H1 (cell line): ENCODE measurements around the gene ABHD17B. TPM values are rescaled to one million over a fixed set of nuclear protein-coding genes. Genes with fewer than 3 reads are reported as not detected.
A peak's percentile ranks its signal among the peaks of the same experiment; 100 is the strongest.

ENCODE experiments used
- CTCF ChIA-PET: fragments of 300-600 bp; sonication (Branson Sonifier 250); formaldehyde crosslinking; loops from one replicate; lab custom pipeline; 2021; ENCODE audit not compliant: partially characterized antibody; lab: Charles Lee
- POLR2A ChIA-PET: fragments of 300-600 bp; sonication (Branson Sonifier 250); formaldehyde crosslinking; loops from one replicate; lab custom pipeline; 2021; ENCODE audit warnings: inconsistent platforms; ENCODE audit not compliant: partially characterized antibody; lab: Charles Lee
- DNase-seq, 2 experiments: peaks; one replicate each; pipeline versions ENCODE4 v3.0.0 to v3.0.0-alpha.2; 2010 to 2022; ENCODE audit warnings: low spot score in 2 of 2, low read depth in 1 of 2, mixed read lengths in 1 of 2
- FAIRE-seq: peaks from 2 replicates; lab custom pipeline; 2011; peaks lifted over from hg19 to GRCh38; lab: Jason Lieb, UNC
- H2AFZ ChIP-seq: 2 replicates; pipeline ENCODE4 v1.8.1; 2012; ENCODE audit warnings: low read length, inconsistent platforms
- H2AK5ac ChIP-seq: 2 replicates; pipeline ENCODE4 v1.6.1; 2013; ENCODE audit warnings: low read depth, low read length
- H2BK120ac ChIP-seq: replicated peaks from 2 replicates; pipeline ENCODE3; 2013; ENCODE audit warnings: low read depth, low read length, inconsistent platforms
- H2BK12ac ChIP-seq: 2 replicates; pipeline ENCODE4 v1.6.1; 2013; ENCODE audit warnings: low read depth, low read length
- H2BK15ac ChIP-seq: 2 replicates; pipeline ENCODE4 v1.6.1; 2013; ENCODE audit warnings: low read length
- H2BK20ac ChIP-seq: 2 replicates; pipeline ENCODE4 v1.6.1; 2013; ENCODE audit warnings: low read length
- H2BK5ac ChIP-seq: 2 replicates; pipeline ENCODE4 v1.6.1; 2013; ENCODE audit warnings: low read depth, low read length
- H3K14ac ChIP-seq: 2 replicates; pipeline ENCODE4 v1.6.1; 2013; ENCODE audit warnings: inconsistent platforms; ENCODE audit not compliant: insufficient read length
- H3K18ac ChIP-seq: 2 replicates; pipeline ENCODE4 v1.6.1; 2013; ENCODE audit warnings: low read length; ENCODE audit errors: extremely low read depth
- H3K23ac ChIP-seq: 2 replicates; pipeline ENCODE4 v1.6.1; 2013; ENCODE audit warnings: inconsistent platforms; ENCODE audit not compliant: insufficient read length
- H3K23me2 ChIP-seq: 2 replicates; pipeline ENCODE4 v1.6.1; 2013; ENCODE audit warnings: low read depth, low read length
- H3K27ac ChIP-seq: 2 replicates; pipeline ENCODE4 v1.6.1; 2011; ENCODE audit warnings: low read depth, low read length, inconsistent platforms
- H3K27me3 ChIP-seq, 4 experiments: replicated peaks in 1 of 4; 1 replicate in 1 of 4; 2 replicates in 3 of 4; pipeline versions ENCODE4 v1.6.1 to v1.8.1; 2011 to 2013; ENCODE audit warnings: low read length in 3 of 4, mild to moderate bottlenecking in 3 of 4, inconsistent platforms in 2 of 4, mixed read lengths in 2 of 4, moderate library complexity in 1 of 4; ENCODE audit not compliant: control insufficient read depth in 3 of 4, insufficient read depth in 3 of 4; ENCODE audit errors: extremely low read depth in 1 of 4
- H3K36me3 ChIP-seq, 4 experiments: 2 replicates each; pipeline versions ENCODE4 v1.6.1 to v1.8.1; 2011 to 2013; ENCODE audit warnings: mild to moderate bottlenecking in 4 of 4, low read length in 3 of 4, moderate library complexity in 2 of 4, control low read depth in 1 of 4, inconsistent platforms in 1 of 4; ENCODE audit not compliant: insufficient read depth in 4 of 4, control insufficient read depth in 2 of 4
- H3K4ac ChIP-seq: replicated peaks from 2 replicates; pipeline ENCODE3; 2013; ENCODE audit warnings: low read length, low read depth, mixed read lengths, inconsistent platforms; ENCODE audit not compliant: insufficient read length
- H3K4me1 ChIP-seq, 4 experiments: replicated peaks in 1 of 4; 1 replicate in 1 of 4; 2 replicates in 3 of 4; pipeline versions ENCODE4 v1.6.1 to v1.8.1; 2011 to 2013; ENCODE audit warnings: low read length in 3 of 4, inconsistent platforms in 2 of 4, mixed read lengths in 1 of 4; ENCODE audit not compliant: insufficient read depth in 4 of 4, control insufficient read depth in 3 of 4
- H3K4me2 ChIP-seq, 2 experiments: 2 replicates each; pipeline versions ENCODE4 v1.6.1 to v1.8.1; 2011 to 2013; ENCODE audit warnings: low read depth in 2 of 2, low read length in 2 of 2, control low read depth in 1 of 2, inconsistent platforms in 1 of 2, mild to moderate bottlenecking in 1 of 2; ENCODE audit not compliant: insufficient read depth in 1 of 2
- H3K4me3 ChIP-seq, 4 experiments: fragments of 200-600, 300-600 bp in 1 of 4; sonication (generic), shearing (Covaris generic), sonication (Bioruptor Twin) in 1 of 4; 2 replicates each; pipeline versions ENCODE4 v1.5.1 to v1.8.1; 2011 to 2016; ENCODE audit warnings: low read length in 4 of 4, low read depth in 3 of 4, control low read depth in 2 of 4, inconsistent platforms in 2 of 4, mild to moderate bottlenecking in 2 of 4, mixed read lengths in 1 of 4, moderate library complexity in 1 of 4; ENCODE audit not compliant: insufficient read depth in 2 of 4; ENCODE audit errors: extremely low read depth in 1 of 4
- H3K56ac ChIP-seq: replicated peaks from 2 replicates; pipeline ENCODE3; 2013; ENCODE audit warnings: low read depth, mild to moderate bottlenecking, mixed read lengths, low read length, inconsistent platforms; ENCODE audit not compliant: insufficient read length
- H3K79me1 ChIP-seq: 2 replicates; pipeline ENCODE4 v1.6.1; 2013; ENCODE audit warnings: low read depth, low read length, control low read depth
- H3K79me2 ChIP-seq, 2 experiments: 2 replicates each; pipeline versions ENCODE4 v1.6.1 to v1.8.1; 2012 to 2013; ENCODE audit warnings: low read length in 2 of 2, mild to moderate bottlenecking in 2 of 2, inconsistent platforms in 1 of 2; ENCODE audit not compliant: insufficient read depth in 2 of 2, control insufficient read depth in 1 of 2
- H3K9ac ChIP-seq, 4 experiments: replicated peaks in 1 of 4; 1 replicate in 1 of 4; 2 replicates in 3 of 4; pipeline versions ENCODE4 v1.6.1 to v1.8.1; 2011 to 2013; ENCODE audit warnings: low read depth in 3 of 4, low read length in 3 of 4, control low read depth in 2 of 4, mild to moderate bottlenecking in 2 of 4, moderate library complexity in 2 of 4, inconsistent platforms in 1 of 4; ENCODE audit errors: extremely low read depth in 1 of 4
- H3K9me3 ChIP-seq, 2 experiments: 2 replicates each; pipeline versions ENCODE4 v1.6.1 to v1.8.1; 2012 to 2013; ENCODE audit warnings: mild to moderate bottlenecking in 2 of 2, moderate library complexity in 2 of 2, control low read depth in 1 of 2, inconsistent platforms in 1 of 2, low read depth in 1 of 2, low read length in 1 of 2, mixed read lengths in 1 of 2; ENCODE audit not compliant: insufficient read depth in 2 of 2
- H4K20me1 ChIP-seq, 2 experiments: replicated peaks in 1 of 2; 2 replicates each; pipeline versions ENCODE3 to v1.8.1; 2011 to 2013; ENCODE audit warnings: inconsistent platforms in 2 of 2, low read length in 2 of 2, mild to moderate bottlenecking in 1 of 2; ENCODE audit not compliant: insufficient read depth in 2 of 2, control insufficient read depth in 1 of 2
- H4K5ac ChIP-seq: 2 replicates; pipeline ENCODE4 v1.6.1; 2013; ENCODE audit warnings: low read length, low read depth, mixed read lengths, inconsistent platforms; ENCODE audit not compliant: insufficient read length
- H4K8ac ChIP-seq: 2 replicates; pipeline ENCODE4 v1.8.0; 2013; ENCODE audit warnings: mild to moderate bottlenecking, moderate library complexity, low read length, inconsistent platforms; ENCODE audit not compliant: insufficient read depth; ENCODE audit errors: extremely low read depth
- H4K91ac ChIP-seq: replicated peaks from 2 replicates; pipeline ENCODE3; 2013; ENCODE audit warnings: low read length, mixed read lengths, inconsistent platforms; ENCODE audit not compliant: insufficient read length
- ASH2L ChIP-seq: fragments of 200-600, 300-600 bp; sonication (generic); IDR thresholded peaks from one replicate; pipeline ENCODE4 v1.7.1; 2017; ENCODE audit warnings: low read length
- ATF3 ChIP-seq: IDR thresholded peaks from 2 replicates; pipeline ENCODE4 v1.6.1; 2011; ENCODE audit warnings: low read depth, mild to moderate bottlenecking, low read length; ENCODE audit not compliant: insufficient read depth
- CHD2 ChIP-seq: IDR thresholded peaks from 2 replicates; pipeline ENCODE4 v1.6.1; 2012; ENCODE audit warnings: low read length, improper control_type of control experiment
- CTBP2 ChIP-seq: IDR thresholded peaks from 2 replicates; pipeline ENCODE4 v1.7.0; 2011; ENCODE audit warnings: borderline replicate concordance, mild to moderate bottlenecking, moderate library complexity, mixed read lengths, low read length; ENCODE audit not compliant: insufficient read depth, insufficient read length
- E2F6 ChIP-seq: IDR thresholded peaks from 2 replicates; pipeline ENCODE4 v1.6.1; 2012; ENCODE audit warnings: inconsistent platforms
- EGR1 ChIP-seq: IDR thresholded peaks from 2 replicates; pipeline ENCODE4 v1.6.1; 2011; ENCODE audit warnings: low read depth, low read length, borderline replicate concordance
- EP300 ChIP-seq, 2 experiments: IDR thresholded peaks; 1 replicate in 1 of 2; 2 replicates in 1 of 2; pipeline ENCODE4 v1.6.1; 2011 to 2012; ENCODE audit warnings: low read depth in 2 of 2, low read length in 2 of 2, mild to moderate bottlenecking in 2 of 2, borderline replicate concordance in 1 of 2, inconsistent platforms in 1 of 2, moderate library complexity in 1 of 2
- FOSL1 ChIP-seq: IDR thresholded peaks from 2 replicates; pipeline ENCODE4 v1.6.1; 2011; ENCODE audit warnings: mild to moderate bottlenecking, low read depth, low read length, moderate library complexity; ENCODE audit not compliant: insufficient read depth
- NANOG ChIP-seq: IDR thresholded peaks from 2 replicates; pipeline ENCODE4 v1.6.1; 2011; ENCODE audit warnings: low read length, low read depth, mild to moderate bottlenecking, inconsistent platforms; ENCODE audit not compliant: insufficient read depth, poor library complexity, severe bottlenecking
- TAF1 ChIP-seq: IDR thresholded peaks from 2 replicates; pipeline ENCODE4 v1.6.1; 2011; ENCODE audit warnings: mild to moderate bottlenecking, low read depth, low read length
- TBP ChIP-seq: IDR thresholded peaks from 2 replicates; pipeline ENCODE4 v1.6.1; 2011; ENCODE audit warnings: low read depth, low read length, improper control_type of control experiment
- TCF12 ChIP-seq: IDR thresholded peaks from 2 replicates; pipeline ENCODE4 v1.6.1; 2011; ENCODE audit warnings: low read depth, mild to moderate bottlenecking, low read length
- WGBS, 2 experiments: shearing (Covaris generic) in 1 of 2; methylation state at CpG; one replicate each; pipeline versions ENCODE4 v1.1.6 to v1.1.7; 2013 to 2015; ENCODE audit warnings: low lambda C conversion rate in 2 of 2, mixed read lengths in 2 of 2, inconsistent platforms in 1 of 2, low coverage in 1 of 2, missing lambda C conversion rate in 1 of 2; ENCODE audit not compliant: insufficient replicate concordance in 2 of 2, insufficient coverage in 1 of 2, insufficient read length in 1 of 2; ENCODE audit errors: extremely low coverage in 1 of 2, missing lambda C conversion rate in 1 of 2; 5-methylcytosine and 5-hydroxymethylcytosine counted together
- polyA plus RNA-seq, 7 experiments: library from polyadenylated mRNA; depleted of rRNA in 3 of 7; stranded (reverse) in 5 of 7; unstranded in 2 of 7; fragments of >200 nt in 5 of 7; fragments of 200-250 nt in 2 of 7; gene quantifications; 1 replicate in 5 of 7; 2 replicates in 1 of 7; 4 replicates in 1 of 7; pipeline versions ENCODE4 v1.2.1 to v1.2.3, GENCODE V29; 2011 to 2013; ENCODE audit warnings: missing spikeins in 2 of 7, mixed read lengths in 2 of 7
- total RNA-seq: library from RNA; stranded (reverse); fragmentation: NEBNext Ultra II Directional; extraction: Animal tissue kit (Norgen Biotek cat#: 25700); gene quantifications from 2 replicates; pipeline ENCODE4 v1.2.1, GENCODE V29; 2021

The ABHD17B gene
- total and polyA plus RNA-seq, 2 of the 8 experiments (the other 6 are each of a cell fraction or from before 2014, with no cell fraction given), result 37.2 to 60.8 TPM

GRCh38 chr9:71824257-71824656, 86.7 kb downstream of the ABHD17B start:
- Histone ChIP-seq H2AK5ac (no peak overlapping the region), H2BK20ac (no peak overlapping the region), H3K14ac (no peak overlapping the region), H2BK5ac (no peak overlapping the region), H3K4me1 (peaks cover 0 to 8% (median 2%) of the 10 kb centered on the region in 4 experiments; a peak in 5 of 7 replicates), H3K4me2 (no peak overlapping the region), H2BK120ac (peak overlapping the region; percentile 2), H2BK12ac (no peak overlapping the region), H4K5ac (no peak overlapping the region), H4K20me1 (no peaks in the 10 kb centered on the region), H3K4me3 (no peak overlapping the region), H3K9ac (no peak overlapping the region), H3K27me3 (no peaks in the 10 kb centered on the region), H3K4ac (no peak overlapping the region), H3K23ac (no peak overlapping the region), H3K23me2 (no peaks in the 10 kb centered on the region), H4K91ac (no peak overlapping the region), H2BK15ac (no peak overlapping the region), H3K79me1 (no peaks in the 10 kb centered on the region), H4K8ac (no peak overlapping the region), H2AFZ (no peak overlapping the region), H3K9me3 (no peaks in the 10 kb centered on the region), H3K56ac (no peak overlapping the region), H3K79me2 (no peaks in the 10 kb centered on the region), H3K18ac (no peak overlapping the region), H3K27ac (no peak overlapping the region), H3K36me3 (no peaks in the 10 kb centered on the region)
- no peak for DNase-seq
- CTCF ChIA-PET, result no interaction called here
- 93% methylated on average over 4 of the region's 4 CpGs; no CpG with 5 or more reads in 1 of the 2 experiments for WGBS, 2 experiments
- TF ChIP-seq CTBP2 (no peak), NANOG (no peak), CHD2 (no peak), FOSL1 (no peak), E2F6 (no peak), EP300 (IDR thresholded peaks at IDR 0.05; ENCODE audit: borderline replicate concordance in 1 of 2, low read depth in 2 of 2, low read length in 2 of 2) (no peak), ATF3 (no peak), TAF1 (no peak), EGR1 (no peak), ASH2L (no peak), TCF12 (no peak), TBP (no peak)
- POLR2A ChIA-PET, result no interaction called here
- FAIRE-seq, result no peak
